ENCODE measurements around the gene C3orf62.

DNA sequence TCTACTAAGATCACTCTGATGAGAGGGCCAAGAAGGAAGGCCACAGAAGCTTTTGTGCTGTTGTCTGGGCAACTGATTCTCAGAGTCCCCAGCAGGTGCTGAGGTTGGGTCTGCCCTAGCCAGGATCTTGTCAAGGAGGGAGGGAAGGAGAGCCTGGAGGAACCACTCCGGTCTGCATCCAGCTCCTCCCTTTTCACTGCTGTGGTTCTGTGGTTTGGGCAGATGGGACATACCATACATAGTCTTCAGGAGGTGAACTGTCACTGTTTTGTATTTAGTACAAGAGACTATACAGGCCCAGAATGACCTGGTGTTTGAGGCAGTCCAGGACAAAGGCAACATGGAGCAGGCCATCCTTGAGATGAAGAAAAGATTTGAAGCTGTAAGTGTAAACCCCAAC lies 21.9 kb downstream of the C3orf62 start:
- TF ChIP-seq NFRKB (IDR thresholded peaks at IDR 0.05) (no peak), SP1 (IDR thresholded peaks at IDR 0.05) (no peak), HDGF (IDR thresholded peaks at IDR 0.05; ENCODE audit: borderline replicate concordance) (no peak), CTBP1 (IDR thresholded peaks at IDR 0.05; ENCODE audit: borderline replicate concordance) (no peak), TARDBP (IDR thresholded peaks at IDR 0.05) (no peak), L3MBTL2 (conservative IDR thresholded peaks at IDR 0.05) (no peak), SUZ12 (IDR thresholded peaks at IDR 0.05) (no peak), FOXA1 (IDR thresholded peaks at IDR 0.05) (no peak), FOXK2 (IDR thresholded peaks at IDR 0.05) (no peak), LEF1 (IDR thresholded peaks at IDR 0.05; ENCODE audit: borderline replicate concordance) (no peak), ELF4 (IDR thresholded peaks at IDR 0.05) (no peak)
- TF ChIP-seq, protein P1, sequence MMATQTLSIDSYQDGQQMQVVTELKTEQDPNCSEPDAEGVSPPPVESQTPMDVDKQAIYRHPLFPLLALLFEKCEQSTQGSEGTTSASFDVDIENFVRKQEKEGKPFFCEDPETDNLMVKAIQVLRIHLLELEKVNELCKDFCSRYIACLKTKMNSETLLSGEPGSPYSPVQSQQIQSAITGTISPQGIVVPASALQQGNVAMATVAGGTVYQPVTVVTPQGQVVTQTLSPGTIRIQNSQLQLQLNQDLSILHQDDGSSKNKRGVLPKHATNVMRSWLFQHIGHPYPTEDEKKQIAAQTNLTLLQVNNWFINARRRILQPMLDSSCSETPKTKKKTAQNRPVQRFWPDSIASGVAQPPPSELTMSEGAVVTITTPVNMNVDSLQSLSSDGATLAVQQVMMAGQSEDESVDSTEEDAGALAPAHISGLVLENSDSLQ (IDR thresholded peaks at IDR 0.05) = no peak

Data from HEK293T (cell line).